Osteoblast (primary cell): ENCODE measurements around the gene PKMYT1. TPM values are rescaled to one million over a fixed set of nuclear protein-coding genes. Genes with fewer than 3 reads are reported as not detected.

Source experiments
- DNase-seq: peaks from one replicate; pipeline ENCODE4 v3.0.0; 2011; ENCODE audit warnings: low spot score, mixed read lengths; ENCODE audit not compliant: insufficient read length; ENCODE audit errors: missing footprints
- H2AFZ ChIP-seq: 2 replicates; pipeline ENCODE4 v1.6.0; 2011; ENCODE audit warnings: mild to moderate bottlenecking, low read length
- H3K27ac ChIP-seq: 2 replicates; pipeline ENCODE4 v1.5.1; 2011; ENCODE audit warnings: mild to moderate bottlenecking, low read depth, low read length, moderate library complexity
- H3K27me3 ChIP-seq: 2 replicates; pipeline ENCODE4 v1.6.0; 2012; ENCODE audit warnings: mild to moderate bottlenecking, control low read depth, inconsistent platforms, low read length, moderate library complexity; ENCODE audit not compliant: insufficient read depth
- H3K36me3 ChIP-seq: 2 replicates; pipeline ENCODE4 v1.5.1; 2011; ENCODE audit warnings: mild to moderate bottlenecking, low read length, control low read depth, moderate library complexity; ENCODE audit not compliant: insufficient read depth
- H3K4me1 ChIP-seq: 2 replicates; pipeline ENCODE4 v1.5.1; 2011; ENCODE audit warnings: mild to moderate bottlenecking, low read length, control low read depth, moderate library complexity; ENCODE audit not compliant: insufficient read depth
- H3K4me2 ChIP-seq: 2 replicates; pipeline ENCODE4 v1.6.0; 2011; ENCODE audit warnings: mild to moderate bottlenecking, low read length; ENCODE audit not compliant: insufficient read depth
- H3K4me3 ChIP-seq: fragments of 200-600 bp; sonication (generic); 3 replicates; pipeline ENCODE4 v1.5.1; 2012; ENCODE audit warnings: mild to moderate bottlenecking, low read length, inconsistent platforms; ENCODE audit not compliant: insufficient read depth
- H3K79me2 ChIP-seq: 2 replicates; pipeline ENCODE4 v1.6.0; 2012; ENCODE audit warnings: mild to moderate bottlenecking, low read length, control low read depth, inconsistent platforms; ENCODE audit not compliant: insufficient read depth
- H3K9me3 ChIP-seq: 2 replicates; pipeline ENCODE4 v1.5.1; 2011; ENCODE audit warnings: low read depth, low read length, control low read depth
- H4K20me1 ChIP-seq: 2 replicates; pipeline ENCODE4 v1.6.0; 2012; ENCODE audit warnings: mild to moderate bottlenecking, low read length, control low read depth; ENCODE audit not compliant: insufficient read depth
- CTCF ChIP-seq: IDR thresholded peaks from 2 replicates; pipeline ENCODE4 v1.5.1; 2011; ENCODE audit warnings: mild to moderate bottlenecking, low read depth, low read length, moderate library complexity; ENCODE audit errors: extremely low read depth
- total RNA-seq: library from RNA; depleted of rRNA; stranded (reverse); fragments of >200 nt; gene quantifications from 2 replicates; pipeline ENCODE4 v1.2.3, GENCODE V29; 2012

The PKMYT1 gene
- total RNA-seq, 1 donor: 1.4 TPM

GRCh38 chr16:2992383-2993081 lies 12.3 kb upstream of the PKMYT1 start:
- Histone ChIP-seq H3K27ac (no peak overlapping the region), H2AFZ (no peak overlapping the region), H3K9me3 (no peaks in the 10 kb centered on the region), H4K20me1 (no peaks in the 10 kb centered on the region), H3K4me3 (no peak overlapping the region), H3K36me3 (no peaks in the 10 kb centered on the region), H3K4me2 (no peak overlapping the region), H3K79me2 (no peaks in the 10 kb centered on the region), H3K4me1 (no peaks in the 10 kb centered on the region), H3K27me3 (peaks cover 18% of the 10 kb centered on the region)
- DNase-seq: no peak
- TF ChIP-seq CTCF: no peak

- DNase-seq: no peak
- Histone ChIP-seq H4K20me1 (no peaks in the 10 kb centered on the region), H3K79me2 (no peaks in the 10 kb centered on the region), H3K36me3 (no peaks in the 10 kb centered on the region), H3K27ac (no peak overlapping the region), H2AFZ (no peak overlapping the region), H3K4me3 (no peak overlapping the region), H3K9me3 (no peaks in the 10 kb centered on the region), H3K27me3 (peaks cover 13% of the 10 kb centered on the region), H3K4me1 (no peaks in the 10 kb centered on the region), H3K4me2 (no peak overlapping the region)
- TF ChIP-seq CTCF: no peak
Observed at GRCh38 chr16:2991566-2992261, 11.5 kb upstream of the PKMYT1 start.

- no peaks in the 10 kb centered on the region for H3K9me3 ChIP-seq
- no peak for TF ChIP-seq CTCF
- H3K4me1 ChIP-seq: no peaks in the 10 kb centered on the region
- no peak overlapping the region for H2AFZ ChIP-seq
- peaks cover 8% of the 10 kb centered on the region for H3K27me3 ChIP-seq
- no peak for DNase-seq
- no peak overlapping the region for H3K4me3 ChIP-seq
- H3K36me3 ChIP-seq: no peaks in the 10 kb centered on the region
- H3K4me2 ChIP-seq: no peak overlapping the region
- H3K27ac ChIP-seq: no peak overlapping the region
- no peaks in the 10 kb centered on the region for H4K20me1 ChIP-seq
- H3K79me2 ChIP-seq: no peaks in the 10 kb centered on the region
Observed at GRCh38 chr16:2990891-2991290, 10.6 kb upstream of the PKMYT1 start.

GRCh38 chr16:2988590-2989099 lies 8.4 kb upstream of the PKMYT1 start:
- Histone ChIP-seq H3K4me1 (no peaks in the 10 kb centered on the region), H3K4me3 (no peak overlapping the region), H3K27me3 (peaks cover 8% of the 10 kb centered on the region), H3K36me3 (no peaks in the 10 kb centered on the region), H2AFZ (no peak overlapping the region), H3K79me2 (no peaks in the 10 kb centered on the region), H3K9me3 (no peaks in the 10 kb centered on the region), H3K4me2 (no peak overlapping the region), H4K20me1 (no peaks in the 10 kb centered on the region), H3K27ac (no peak overlapping the region)
- no peak for DNase-seq
- TF ChIP-seq CTCF: no peak
